ENCODE measurements around the gene MSRB2.

The MSRB2 gene

DNA sequence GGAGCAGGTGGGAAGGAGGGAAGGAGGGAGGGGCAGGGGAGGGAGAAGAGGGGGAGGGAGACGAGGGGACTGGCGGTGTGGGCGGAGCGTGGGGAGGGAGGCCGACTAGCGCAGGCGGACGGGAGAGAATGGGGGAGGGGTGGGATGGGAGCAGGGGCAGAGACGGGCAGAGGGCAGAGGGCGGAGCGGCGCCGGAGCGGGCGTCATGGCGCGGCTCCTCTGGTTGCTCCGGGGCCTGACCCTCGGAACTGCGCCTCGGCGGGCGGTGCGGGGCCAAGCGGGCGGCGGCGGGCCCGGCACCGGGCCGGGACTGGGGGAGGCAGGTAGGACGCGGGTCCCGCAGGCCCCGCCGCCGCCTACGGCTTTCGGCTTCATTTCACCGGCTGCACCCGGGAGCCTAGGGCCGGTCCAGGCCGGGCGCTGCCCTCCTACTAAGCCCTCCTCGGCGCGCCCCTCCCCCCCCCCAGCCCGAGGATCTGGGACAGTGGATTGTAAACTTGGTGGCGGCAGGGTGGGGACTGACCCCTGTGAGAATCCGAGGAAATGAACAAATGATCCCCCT, at the start of gene MSRB2:
Gene MSRB2 (plus strand): TSS at position 176 of the 562 bp plus-strand sequence. CDS start 30 bp downstream, at position 206.
- Histone ChIP-seq H3K9me3 (ENCODE audit: control insufficient read depth in 1 of 2, low read length in 2 of 2) (peaks cover 4 to 5% of the 10 kb centered on the region in 2 donors), H3K27ac (ENCODE audit: low read length) (peak within 1 kb of the TSS; percentile 95), H3K27me3 (ENCODE audit: low read depth, low read length) (no peaks in the 10 kb centered on the region), H3K4me1 (ENCODE audit: control insufficient read depth in 1 of 2, insufficient read depth in 2 of 2, low read length in 2 of 2) (peaks cover 0 to 22% of the 10 kb centered on the region in 2 donors), H3K4me3 (ENCODE audit: low read depth in 1 of 2, low read length in 2 of 2) (peak within 1 kb of the TSS; percentile 74 to 86), H3K36me3 (ENCODE audit: control insufficient read depth in 1 of 2, insufficient read depth in 2 of 2, low read length in 2 of 2) (no peaks in the 10 kb centered on the region)

GRCh38 chr10:23046027-23046426, 49.4 kb upstream of the MSRB2 start:
- H3K27ac ChIP-seq (ENCODE audit: low read length), result no peak overlapping the region
- H3K27me3 ChIP-seq (ENCODE audit: low read depth, low read length), result no peaks in the 10 kb centered on the region

DNA sequence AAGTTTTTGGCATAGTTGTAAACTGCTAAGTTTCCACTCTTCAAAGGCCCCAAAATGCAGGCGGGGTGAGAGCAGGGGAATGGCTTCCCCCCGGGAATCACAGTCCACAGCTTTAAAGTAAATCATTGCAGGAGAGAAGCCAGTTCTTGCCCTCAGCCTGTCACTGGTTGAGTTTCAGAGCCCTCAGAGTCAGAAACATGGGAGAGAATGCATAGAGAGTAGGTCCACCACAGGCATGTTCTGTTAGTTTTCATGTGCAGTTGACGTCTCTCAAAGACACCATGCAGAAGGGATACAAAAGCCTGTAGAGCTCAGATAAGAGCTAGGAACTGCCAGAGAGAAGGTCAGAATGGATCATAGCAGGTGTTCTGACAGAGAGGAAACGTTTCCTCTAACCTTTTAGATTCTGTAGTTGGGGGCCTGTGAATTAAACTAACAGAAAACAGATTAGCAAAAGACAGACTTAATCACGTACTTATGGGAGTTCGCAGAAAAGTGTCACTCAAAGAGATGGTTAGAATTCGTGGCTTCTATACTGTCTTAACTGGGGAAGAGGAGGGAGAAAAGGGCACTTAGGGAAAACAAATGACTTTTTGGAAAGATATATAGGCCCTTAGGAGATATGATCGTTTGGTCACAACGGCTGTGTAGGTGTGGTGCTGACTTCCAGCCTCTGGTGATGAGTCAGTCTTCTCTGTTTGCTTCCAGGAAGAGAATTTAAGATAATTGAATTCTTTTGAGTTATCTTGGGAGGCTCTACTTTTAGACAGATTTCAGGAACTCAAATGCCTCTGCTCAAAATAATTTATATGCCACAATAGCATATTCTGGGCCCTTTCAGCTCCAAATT, 48.0 kb upstream of the MSRB2 start:
- Histone ChIP-seq H3K36me3 (ENCODE audit: control insufficient read depth in 1 of 2, insufficient read depth in 2 of 2, low read length in 2 of 2) (no peaks in the 10 kb centered on the region), H3K27me3 (ENCODE audit: low read depth, low read length) (no peaks in the 10 kb centered on the region), H3K9me3 (ENCODE audit: control insufficient read depth in 1 of 2, low read length in 2 of 2) (no peaks in the 10 kb centered on the region), H3K4me3 (ENCODE audit: low read depth in 1 of 2, low read length in 2 of 2) (no peak overlapping the region), H3K4me1 (ENCODE audit: control insufficient read depth in 1 of 2, insufficient read depth in 2 of 2, low read length in 2 of 2) (no peaks in the 10 kb centered on the region), H3K27ac (ENCODE audit: low read length) (no peak overlapping the region)

More at GRCh38 chr10:23046027-23046426, 49.4 kb upstream of the MSRB2 start:
- Histone ChIP-seq H3K9me3 (ENCODE audit: control insufficient read depth in 1 of 2, low read length in 2 of 2) (no peaks in the 10 kb centered on the region), H3K36me3 (ENCODE audit: control insufficient read depth in 1 of 2, insufficient read depth in 2 of 2, low read length in 2 of 2) (no peaks in the 10 kb centered on the region), H3K4me3 (ENCODE audit: low read depth in 1 of 2, low read length in 2 of 2) (no peak overlapping the region), H3K4me1 (ENCODE audit: control insufficient read depth in 1 of 2, insufficient read depth in 2 of 2, low read length in 2 of 2) (no peaks in the 10 kb centered on the region)

- Histone ChIP-seq H3K27ac (ENCODE audit: low read length) (no peak overlapping the region), H3K9me3 (ENCODE audit: control insufficient read depth in 1 of 2, low read length in 2 of 2) (no peaks in the 10 kb centered on the region), H3K27me3 (ENCODE audit: low read depth, low read length) (no peaks in the 10 kb centered on the region), H3K4me3 (ENCODE audit: low read depth in 1 of 2, low read length in 2 of 2) (no peak overlapping the region), H3K36me3 (ENCODE audit: control insufficient read depth in 1 of 2, insufficient read depth in 2 of 2, low read length in 2 of 2) (no peaks in the 10 kb centered on the region), H3K4me1 (ENCODE audit: control insufficient read depth in 1 of 2, insufficient read depth in 2 of 2, low read length in 2 of 2) (peaks cover 0 to 5% of the 10 kb centered on the region in 2 donors)
These were observed 47.2 kb upstream of the MSRB2 start for GRCh38 chr10:23048191-23048590.

DNA sequence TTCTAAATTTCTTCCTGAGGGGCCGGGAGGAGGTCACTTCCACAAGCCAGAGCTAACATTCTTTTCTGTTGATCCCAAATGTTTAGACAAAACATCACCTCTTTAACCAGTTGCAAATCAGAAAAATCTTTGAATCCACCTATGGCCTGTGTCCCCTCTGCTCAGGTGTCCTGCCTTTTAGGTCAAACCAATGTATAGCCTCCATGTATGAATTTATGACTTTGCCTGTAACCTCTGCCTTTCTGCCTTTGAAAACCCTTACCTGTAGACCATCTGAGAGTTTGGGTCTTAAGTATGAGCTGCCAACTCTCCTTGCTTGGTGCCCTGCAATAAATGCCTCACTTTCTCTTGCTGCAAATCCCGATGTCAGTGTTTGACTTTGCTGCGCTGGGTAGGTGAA, 44.1 kb upstream of the MSRB2 start:
- Histone ChIP-seq H3K27ac (ENCODE audit: low read length) (no peak overlapping the region), H3K36me3 (ENCODE audit: control insufficient read depth in 1 of 2, insufficient read depth in 2 of 2, low read length in 2 of 2) (no peaks in the 10 kb centered on the region), H3K9me3 (ENCODE audit: control insufficient read depth in 1 of 2, low read length in 2 of 2) (no peaks in the 10 kb centered on the region), H3K4me1 (ENCODE audit: control insufficient read depth in 1 of 2, insufficient read depth in 2 of 2, low read length in 2 of 2) (peaks cover 0 to 6% of the 10 kb centered on the region in 2 donors), H3K27me3 (ENCODE audit: low read depth, low read length) (no peaks in the 10 kb centered on the region), H3K4me3 (ENCODE audit: low read depth in 1 of 2, low read length in 2 of 2) (no peak overlapping the region)

GRCh38 chr10:23051855-23052331, 43.5 kb upstream of the MSRB2 start:
- H3K9me3 ChIP-seq (ENCODE audit: control insufficient read depth in 1 of 2, low read length in 2 of 2), result no peaks in the 10 kb centered on the region
- H3K27ac ChIP-seq (ENCODE audit: low read length), result no peak overlapping the region
- no peak overlapping the region for H3K4me3 ChIP-seq (ENCODE audit: low read depth in 1 of 2, low read length in 2 of 2)
- H3K4me1 ChIP-seq (ENCODE audit: control insufficient read depth in 1 of 2, insufficient read depth in 2 of 2, low read length in 2 of 2), result peaks cover 0 to 6% of the 10 kb centered on the region in 2 donors
- no peaks in the 10 kb centered on the region for H3K27me3 ChIP-seq (ENCODE audit: low read depth, low read length)
- H3K36me3 ChIP-seq (ENCODE audit: control insufficient read depth in 1 of 2, insufficient read depth in 2 of 2, low read length in 2 of 2), result no peaks in the 10 kb centered on the region

DNA sequence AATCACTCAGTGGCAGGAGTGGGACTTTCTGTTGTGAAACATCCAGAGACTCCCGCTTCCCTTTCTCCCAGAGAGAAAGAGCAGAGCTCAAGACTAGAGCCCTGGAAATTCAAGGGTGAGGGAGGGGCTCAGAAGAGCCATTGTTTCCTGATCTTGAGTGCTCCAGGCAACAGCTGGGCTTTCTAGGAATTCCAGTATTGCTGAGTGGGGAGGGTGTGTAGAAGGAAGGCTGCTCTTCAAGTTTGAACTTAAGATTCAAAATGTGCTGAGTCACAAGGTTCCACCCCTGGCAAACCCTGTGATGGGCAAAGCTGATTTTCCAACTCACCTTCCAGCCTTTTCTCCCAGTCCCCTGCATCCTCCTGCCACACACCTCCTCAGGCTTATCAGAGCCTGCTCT, 42.3 kb upstream of the MSRB2 start:
- H3K36me3 ChIP-seq (ENCODE audit: control insufficient read depth in 1 of 2, insufficient read depth in 2 of 2, low read length in 2 of 2), result no peaks in the 10 kb centered on the region
- H3K9me3 ChIP-seq (ENCODE audit: control insufficient read depth in 1 of 2, low read length in 2 of 2), result no peaks in the 10 kb centered on the region
- H3K4me1 ChIP-seq (ENCODE audit: control insufficient read depth in 1 of 2, insufficient read depth in 2 of 2, low read length in 2 of 2), result peaks cover 0 to 6% of the 10 kb centered on the region in 2 donors
- no peak overlapping the region for H3K4me3 ChIP-seq (ENCODE audit: low read depth in 1 of 2, low read length in 2 of 2)
- H3K27me3 ChIP-seq (ENCODE audit: low read depth, low read length), result no peaks in the 10 kb centered on the region
- no peak overlapping the region for H3K27ac ChIP-seq (ENCODE audit: low read length)

DNA sequence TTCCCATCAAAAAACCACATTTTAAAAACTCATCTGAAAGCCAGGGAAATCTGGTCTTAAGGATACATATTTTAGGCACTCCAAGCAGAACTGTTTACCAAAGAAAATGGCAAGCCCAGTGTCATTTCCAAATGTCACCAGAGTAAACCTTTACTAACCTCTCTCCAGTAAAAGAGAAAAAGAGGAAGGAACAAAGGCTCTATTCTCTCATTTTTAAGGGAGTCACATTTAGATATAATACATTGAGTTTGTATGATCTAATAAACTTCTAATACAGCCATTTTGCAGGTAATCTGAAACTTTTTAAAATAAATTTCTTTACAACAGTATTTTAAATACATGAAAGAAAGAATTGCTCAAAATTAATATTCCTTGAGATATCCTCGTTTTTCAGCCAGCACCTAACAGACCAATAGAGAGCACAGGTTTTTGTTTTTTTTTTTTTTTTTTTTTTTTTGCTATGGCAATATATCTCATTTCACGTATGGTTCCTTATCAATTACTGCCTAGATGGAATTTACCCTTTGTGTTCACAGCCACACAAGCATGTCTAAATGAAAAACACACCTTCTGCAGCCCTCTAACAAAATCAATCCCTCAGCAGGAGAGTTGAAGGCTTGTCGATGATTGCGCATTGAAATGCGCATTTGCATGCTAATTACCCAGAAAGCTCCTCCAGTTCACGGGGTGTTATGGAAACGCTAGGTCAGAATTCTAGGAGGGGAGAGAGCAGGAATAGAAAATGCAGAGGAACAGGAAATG, 39.8 kb upstream of the MSRB2 start:
- H3K9me3 ChIP-seq (ENCODE audit: control insufficient read depth in 1 of 2, low read length in 2 of 2), result peaks cover 0 to 3% of the 10 kb centered on the region in 2 donors
- no peak overlapping the region for H3K4me3 ChIP-seq (ENCODE audit: low read depth in 1 of 2, low read length in 2 of 2)
- peaks cover 0 to 6% of the 10 kb centered on the region in 2 donors for H3K4me1 ChIP-seq (ENCODE audit: control insufficient read depth in 1 of 2, insufficient read depth in 2 of 2, low read length in 2 of 2)

GRCh38 chr10:23056186-23056579, 39.2 kb upstream of the MSRB2 start:
- H3K36me3 ChIP-seq (ENCODE audit: control insufficient read depth in 1 of 2, insufficient read depth in 2 of 2, low read length in 2 of 2), result no peaks in the 10 kb centered on the region
- H3K4me1 ChIP-seq (ENCODE audit: control insufficient read depth in 1 of 2, insufficient read depth in 2 of 2, low read length in 2 of 2), result peaks cover 0 to 6% of the 10 kb centered on the region in 2 donors
- H3K27me3 ChIP-seq (ENCODE audit: low read depth, low read length), result no peaks in the 10 kb centered on the region
- peaks cover 0 to 3% of the 10 kb centered on the region in 2 donors for H3K9me3 ChIP-seq (ENCODE audit: control insufficient read depth in 1 of 2, low read length in 2 of 2)
- H3K4me3 ChIP-seq (ENCODE audit: low read depth in 1 of 2, low read length in 2 of 2), result no peak overlapping the region
- no peak overlapping the region for H3K27ac ChIP-seq (ENCODE audit: low read length)

More for the DNA sequence above, 39.8 kb upstream of the MSRB2 start:
- no peak overlapping the region for H3K27ac ChIP-seq (ENCODE audit: low read length)
- no peaks in the 10 kb centered on the region for H3K27me3 ChIP-seq (ENCODE audit: low read depth, low read length)
- H3K36me3 ChIP-seq (ENCODE audit: control insufficient read depth in 1 of 2, insufficient read depth in 2 of 2, low read length in 2 of 2), result no peaks in the 10 kb centered on the region

DNA sequence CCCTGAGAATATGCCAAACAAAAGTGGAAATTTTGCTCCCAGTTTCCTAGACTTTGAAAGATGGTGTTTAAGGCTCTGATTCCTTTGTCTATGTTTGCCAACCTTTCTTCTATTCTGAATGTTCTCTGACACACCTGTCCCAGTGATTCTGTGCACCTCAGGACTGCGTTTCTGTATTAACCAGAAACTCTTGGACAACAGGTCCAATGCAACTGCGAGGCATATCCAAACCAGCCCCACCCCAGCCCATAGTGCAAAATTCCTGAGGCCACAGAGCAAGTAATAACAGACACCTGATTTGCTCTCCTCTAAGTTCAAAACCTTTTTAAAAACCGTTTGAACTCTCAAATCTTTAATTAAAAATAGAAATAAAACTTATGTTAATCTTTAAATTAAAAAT, 37.0 kb upstream of the MSRB2 start:
- H3K9me3 ChIP-seq (ENCODE audit: control insufficient read depth in 1 of 2, low read length in 2 of 2), result peaks cover 0 to 3% of the 10 kb centered on the region in 2 donors
- H3K4me3 ChIP-seq (ENCODE audit: low read depth in 1 of 2, low read length in 2 of 2), result no peak overlapping the region
- H3K27me3 ChIP-seq (ENCODE audit: low read depth, low read length), result no peaks in the 10 kb centered on the region
- H3K36me3 ChIP-seq (ENCODE audit: control insufficient read depth in 1 of 2, insufficient read depth in 2 of 2, low read length in 2 of 2), result no peaks in the 10 kb centered on the region
- no peak overlapping the region for H3K27ac ChIP-seq (ENCODE audit: low read length)
- peaks cover 0 to 6% of the 10 kb centered on the region in 2 donors for H3K4me1 ChIP-seq (ENCODE audit: control insufficient read depth in 1 of 2, insufficient read depth in 2 of 2, low read length in 2 of 2)

DNA sequence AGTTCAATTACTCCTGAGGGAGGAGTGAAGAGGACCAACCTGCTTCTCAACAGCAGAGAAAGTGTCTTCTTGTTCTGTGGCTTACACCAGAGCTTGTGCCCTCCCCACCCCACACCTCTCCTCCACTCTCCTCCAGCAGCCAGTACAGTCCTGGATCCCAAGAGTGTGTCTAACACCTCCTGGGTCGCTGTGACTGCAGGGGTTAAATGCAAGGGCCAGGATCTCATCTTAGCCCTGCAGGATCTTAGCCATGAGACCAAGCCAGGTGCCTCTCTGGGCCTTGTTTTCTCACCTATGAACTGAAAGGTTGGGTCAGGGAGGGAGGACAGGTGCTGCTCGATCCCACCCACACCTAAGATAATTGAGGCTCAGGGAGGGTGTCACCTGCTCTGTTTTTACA, 34.5 kb upstream of the MSRB2 start:
- H3K9me3 ChIP-seq (ENCODE audit: control insufficient read depth in 1 of 2, low read length in 2 of 2), result peaks cover 0 to 3% of the 10 kb centered on the region in 2 donors
- no peaks in the 10 kb centered on the region for H3K27me3 ChIP-seq (ENCODE audit: low read depth, low read length)
- no peaks in the 10 kb centered on the region for H3K36me3 ChIP-seq (ENCODE audit: control insufficient read depth in 1 of 2, insufficient read depth in 2 of 2, low read length in 2 of 2)
- H3K4me1 ChIP-seq (ENCODE audit: control insufficient read depth in 1 of 2, insufficient read depth in 2 of 2, low read length in 2 of 2), result peaks cover 9 to 22% of the 10 kb centered on the region in 2 donors
- H3K27ac ChIP-seq (ENCODE audit: low read length), result no peak overlapping the region
- H3K4me3 ChIP-seq (ENCODE audit: low read depth in 1 of 2, low read length in 2 of 2), result no peak overlapping the region
